HEK293 (cell line): ENCODE data around the gene APLP1.

Experiments used
- CTCF ChIA-PET: fragments of 350-600 bp; formaldehyde crosslinking; extraction: SDS; loops from one replicate; lab custom pipeline; 2021; ENCODE audit warnings: antibody characterized with exemption; lab: Yijun Ruan, JAX
- POLR2A ChIA-PET: fragments of 300-600 bp; formaldehyde crosslinking; extraction: SDS; loops from one replicate; lab custom pipeline; 2020; ENCODE audit warnings: antibody characterized with exemption, inconsistent platforms; lab: Yijun Ruan, JAX
- H3K27ac ChIP-seq: fragments of 200-500 bp; sonication (Bioruptor generic); 2 replicates; pipeline ENCODE4 v1.5.1; 2014; ENCODE audit warnings: low read depth, low read length, control low read depth, inconsistent platforms; ENCODE audit errors: extremely low read depth
- H3K36me3 ChIP-seq, 2 experiments: fragments of 200-500 bp in 1 of 2; sonication (Bioruptor generic) in 1 of 2; 1 replicate in 1 of 2; 2 replicates in 1 of 2; pipeline ENCODE4 v1.5.1; 2014 to 2017; ENCODE audit warnings: inconsistent platforms in 2 of 2, low read length in 2 of 2; ENCODE audit not compliant: control insufficient read depth in 2 of 2, insufficient read depth in 1 of 2
- H3K4me1 ChIP-seq: fragments of 200-500 bp; sonication (Bioruptor generic); 2 replicates; pipeline ENCODE4 v1.5.1; 2014; ENCODE audit warnings: mild to moderate bottlenecking, low read length, inconsistent platforms; ENCODE audit not compliant: control insufficient read depth, insufficient read depth
- H3K4me3 ChIP-seq: 2 replicates; pipeline ENCODE4 v1.5.1; 2011; ENCODE audit warnings: low read depth, mild to moderate bottlenecking, control low read depth, low read length, moderate library complexity
- H3K9me3 ChIP-seq: fragments of 200-500 bp; sonication (Bioruptor generic); 2 replicates; pipeline ENCODE4 v1.5.1; 2014; ENCODE audit warnings: low read depth, low read length, inconsistent platforms; ENCODE audit not compliant: control insufficient read depth, insufficient read depth
- BCL11A ChIP-seq: fragments of 450-650 bp; formaldehyde crosslinking; IDR thresholded peaks from 2 replicates; pipeline ENCODE4 v1.5.1; 2016; ENCODE audit warnings: low read depth, missing biosample characterization, missing genetic modification characterization
- GLI2 ChIP-seq: fragments of 450-650 bp; formaldehyde crosslinking; IDR thresholded peaks from 2 replicates; pipeline ENCODE4; 2017; ENCODE audit warnings: missing biosample characterization, missing genetic modification characterization, low read depth, borderline replicate concordance
- KLF7 ChIP-seq: fragments of 450-650 bp; formaldehyde crosslinking; IDR thresholded peaks from 2 replicates; pipeline ENCODE4 v1.5.1; 2016; ENCODE audit warnings: missing biosample characterization, missing genetic modification characterization, borderline replicate concordance
- PATZ1 ChIP-seq: fragments of 450-650 bp; formaldehyde crosslinking; IDR thresholded peaks from 2 replicates; pipeline ENCODE4 v1.5.1; 2016; ENCODE audit warnings: missing biosample characterization, missing genetic modification characterization
- SALL2 ChIP-seq: fragments of 450-650 bp; formaldehyde crosslinking; IDR thresholded peaks from 2 replicates; pipeline ENCODE4 v1.5.0; 2017; ENCODE audit warnings: missing biosample characterization, mild to moderate bottlenecking, missing genetic modification characterization, borderline replicate concordance
- SP2 ChIP-seq: fragments of 450-650 bp; formaldehyde crosslinking; IDR thresholded peaks from 2 replicates; pipeline ENCODE4 v1.5.1; 2016; ENCODE audit warnings: missing biosample characterization, missing genetic modification characterization
- SP3 ChIP-seq: fragments of 450-650 bp; formaldehyde crosslinking; IDR thresholded peaks from 2 replicates; pipeline ENCODE4 v1.5.1; 2016; ENCODE audit warnings: missing biosample characterization, missing genetic modification characterization
- ZBTB21 ChIP-seq: fragments of 450-650 bp; formaldehyde crosslinking; IDR thresholded peaks from 2 replicates; pipeline ENCODE4 v1.5.1; 2017; ENCODE audit warnings: missing biosample characterization, missing genetic modification characterization
- ZBTB48 ChIP-seq: fragments of 450-650 bp; formaldehyde crosslinking; IDR thresholded peaks from 2 replicates; pipeline ENCODE4 v1.5.1; 2016; ENCODE audit warnings: missing biosample characterization, missing genetic modification characterization
- ZNF16 ChIP-seq: fragments of 450-650 bp; formaldehyde crosslinking; IDR thresholded peaks from 2 replicates; pipeline ENCODE4 v1.5.1; 2016; ENCODE audit warnings: low read depth, missing biosample characterization, missing genetic modification characterization
- ZNF175 ChIP-seq: fragments of 450-650 bp; formaldehyde crosslinking; IDR thresholded peaks from 2 replicates; pipeline ENCODE4 v1.5.1; 2016; ENCODE audit warnings: missing biosample characterization, missing genetic modification characterization
- ZNF2 ChIP-seq: fragments of 450-650 bp; formaldehyde crosslinking; IDR thresholded peaks from 2 replicates; pipeline ENCODE4 v1.5.1; 2016; ENCODE audit warnings: missing biosample characterization, missing genetic modification characterization
- ZNF202 ChIP-seq: fragments of 450-650 bp; formaldehyde crosslinking; IDR thresholded peaks from 2 replicates; pipeline ENCODE4 v1.5.1; 2016; ENCODE audit warnings: missing biosample characterization, missing genetic modification characterization, borderline replicate concordance
- ZNF221 ChIP-seq: fragments of 450-650 bp; formaldehyde crosslinking; IDR thresholded peaks from 2 replicates; pipeline ENCODE4 v1.5.1; 2017; ENCODE audit warnings: missing biosample characterization, missing genetic modification characterization, borderline replicate concordance
- ZNF274 ChIP-seq, 2 experiments: fragments of 200-500 bp in 1 of 2; fragments of 450-650 bp in 1 of 2; sonication (Bioruptor generic) in 1 of 2; formaldehyde crosslinking in 1 of 2; IDR thresholded peaks; 2 replicates each; pipeline versions ENCODE4 v1.5.1 to v1.6.1; 2014 to 2016; ENCODE audit warnings: borderline replicate concordance in 1 of 2, inconsistent platforms in 1 of 2, low read length in 1 of 2, missing biosample characterization in 1 of 2, missing genetic modification characterization in 1 of 2
- ZNF311 ChIP-seq: fragments of 450-650 bp; formaldehyde crosslinking; IDR thresholded peaks from 2 replicates; pipeline ENCODE4 v1.5.1; 2017; ENCODE audit warnings: missing biosample characterization, missing genetic modification characterization, borderline replicate concordance
- ZNF341 ChIP-seq: fragments of 450-650 bp; formaldehyde crosslinking; IDR thresholded peaks from 2 replicates; pipeline ENCODE4; 2016; ENCODE audit warnings: low read depth, missing biosample characterization, missing genetic modification characterization
- ZNF37A ChIP-seq: fragments of 450-650 bp; IDR thresholded peaks from 2 replicates; pipeline ENCODE4 v1.5.1; 2018; ENCODE audit warnings: missing biosample characterization, missing genetic modification characterization
- ZNF391 ChIP-seq: fragments of 450-650 bp; formaldehyde crosslinking; IDR thresholded peaks from 2 replicates; pipeline ENCODE4 v1.5.1; 2016; ENCODE audit warnings: low read depth, missing biosample characterization, missing genetic modification characterization, borderline replicate concordance
- ZNF433 ChIP-seq: fragments of 450-650 bp; formaldehyde crosslinking; IDR thresholded peaks from 2 replicates; pipeline ENCODE4 v1.5.1; 2016; ENCODE audit warnings: missing biosample characterization, missing genetic modification characterization, low read depth
- ZNF514 ChIP-seq: fragments of 450-650 bp; formaldehyde crosslinking; IDR thresholded peaks from 2 replicates; pipeline ENCODE4 v1.5.1; 2016; ENCODE audit warnings: missing biosample characterization, missing genetic modification characterization
- ZNF560 ChIP-seq: fragments of 450-650 bp; formaldehyde crosslinking; IDR thresholded peaks from 2 replicates; pipeline ENCODE4 v1.5.1; 2017; ENCODE audit warnings: missing biosample characterization, missing genetic modification characterization, borderline replicate concordance
- ZNF571 ChIP-seq: fragments of 450-650 bp; formaldehyde crosslinking; IDR thresholded peaks from 2 replicates; pipeline ENCODE4 v1.5.0; 2017; ENCODE audit warnings: missing biosample characterization, missing genetic modification characterization
- ZNF624 ChIP-seq: fragments of 450-650 bp; formaldehyde crosslinking; IDR thresholded peaks from 2 replicates; pipeline ENCODE4 v1.5.1; 2017; ENCODE audit warnings: missing biosample characterization, missing genetic modification characterization
- ZNF639 ChIP-seq: fragments of 450-650 bp; formaldehyde crosslinking; IDR thresholded peaks from 2 replicates; pipeline ENCODE4 v1.5.1; 2016; ENCODE audit warnings: missing biosample characterization, missing genetic modification characterization
- ZNF654 ChIP-seq: fragments of 450-650 bp; formaldehyde crosslinking; IDR thresholded peaks from 2 replicates; pipeline ENCODE4 v1.5.1; 2016; ENCODE audit warnings: low read depth, missing biosample characterization, missing genetic modification characterization
- ZSCAN30 ChIP-seq: fragments of 450-650 bp; IDR thresholded peaks from 2 replicates; pipeline ENCODE4 v1.5.1; 2018; ENCODE audit warnings: missing biosample characterization, mild to moderate bottlenecking, missing genetic modification characterization, moderate library complexity
- TF ChIP-seq, protein P1 (sequence below): fragments of 450-650 bp; formaldehyde crosslinking; IDR thresholded peaks from 2 replicates; pipeline ENCODE4 v1.5.1; 2017; ENCODE audit warnings: missing biosample characterization, mild to moderate bottlenecking, missing genetic modification characterization, moderate library complexity
- TF ChIP-seq, protein P2 (sequence below): fragments of 450-650 bp; formaldehyde crosslinking; IDR thresholded peaks from 2 replicates; pipeline ENCODE4 v1.5.1; 2017; ENCODE audit warnings: missing biosample characterization, missing genetic modification characterization

Gene APLP1

DNA sequence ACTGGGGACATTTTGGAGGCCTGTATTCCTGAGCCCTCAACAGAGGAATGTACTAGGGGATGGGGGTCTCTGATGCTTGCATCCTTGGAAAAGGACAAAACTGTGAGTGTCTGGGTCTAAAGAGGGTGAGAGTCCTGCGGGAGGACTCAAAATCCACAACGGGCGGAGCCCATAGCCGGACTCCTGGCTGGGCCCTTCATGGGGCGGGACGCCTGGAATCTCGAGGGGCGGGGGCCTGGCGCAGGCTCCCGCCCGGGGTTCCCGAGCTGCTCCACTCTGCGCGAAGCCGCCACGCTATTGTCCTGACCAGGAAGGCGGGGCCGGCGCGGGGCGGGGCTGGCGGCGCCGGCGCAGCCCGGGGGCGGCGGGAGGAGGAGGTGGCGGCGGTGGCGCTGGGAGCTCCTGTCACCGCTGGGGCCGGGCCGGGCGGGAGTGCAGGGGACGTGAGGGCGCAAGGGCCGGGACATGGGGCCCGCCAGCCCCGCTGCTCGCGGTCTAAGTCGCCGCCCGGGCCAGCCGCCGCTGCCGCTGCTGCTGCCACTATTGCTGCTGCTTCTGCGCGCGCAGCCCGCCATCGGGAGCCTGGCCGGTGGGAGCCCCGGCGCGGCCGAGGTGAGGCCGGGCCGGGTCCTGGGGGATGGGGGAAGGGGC, at the start of gene APLP1:
Gene APLP1 (plus strand): TSS at position 403 of the 651 bp plus-strand sequence. CDS start 63 bp downstream, at position 466.
- POLR2A ChIA-PET = interaction anchor here (0.6 to 2.8 kb wide), 8 partner anchors 11 to 146 kb away, joined by 3 to 25 read pairs (median 4); partner anchors contain the start of gene ALKBH6
- TF ChIP-seq, protein P1, sequence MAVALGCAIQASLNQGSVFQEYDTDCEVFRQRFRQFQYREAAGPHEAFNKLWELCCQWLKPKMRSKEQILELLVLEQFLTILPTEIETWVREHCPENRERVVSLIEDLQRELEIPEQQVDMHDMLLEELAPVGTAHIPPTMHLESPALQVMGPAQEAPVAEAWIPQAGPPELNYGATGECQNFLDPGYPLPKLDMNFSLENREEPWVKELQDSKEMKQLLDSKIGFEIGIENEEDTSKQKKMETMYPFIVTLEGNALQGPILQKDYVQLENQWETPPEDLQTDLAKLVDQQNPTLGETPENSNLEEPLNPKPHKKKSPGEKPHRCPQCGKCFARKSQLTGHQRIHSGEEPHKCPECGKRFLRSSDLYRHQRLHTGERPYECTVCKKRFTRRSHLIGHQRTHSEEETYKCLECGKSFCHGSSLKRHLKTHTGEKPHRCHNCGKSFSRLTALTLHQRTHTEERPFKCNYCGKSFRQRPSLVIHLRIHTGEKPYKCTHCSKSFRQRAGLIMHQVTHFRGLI = no peak
- TF ChIP-seq ZNF16 (tag by site-specific recombination) (peak; percentile 69; the same call in 1 of the 2 replicates), ZNF433 (tag by site-specific recombination) (no peak), ZBTB48 (tag by site-specific recombination) (no peak), ZNF571 (tag by site-specific recombination) (no peak), ZNF654 (tag by site-specific recombination) (no peak), ZNF274 (IDR thresholded peaks at IDR 0.05; ENCODE audit: low read length) (no peak), ZNF274 (tag by site-specific recombination; IDR thresholded peaks at IDR 0.05; ENCODE audit: borderline replicate concordance) (no peak), GLI2 (tag by site-specific recombination) (no peak), ZNF221 (no peak), ZNF560 (no peak), SALL2 (tag by site-specific recombination) (no peak), BCL11A (tag by site-specific recombination) (no peak), ZNF175 (tag by site-specific recombination) (no peak), ZNF624 (no peak), ZNF37A (no peak), ZNF202 (tag by site-specific recombination) (no peak), SP3 (tag by site-specific recombination) (peak; percentile 60), ZNF391 (tag by site-specific recombination) (no peak), ZNF311 (tag by site-specific recombination) (no peak), ZNF341 (no peak), ZBTB21 (tag by site-specific recombination) (no peak), SP2 (tag by site-specific recombination) (peak; percentile 62), ZNF2 (tag by site-specific recombination) (no peak), PATZ1 (tag by site-specific recombination) (peak; percentile 7; the same call in 1 of the 2 replicates), ZSCAN30 (tag by site-specific recombination) (0 out of 2 replicates have a peak, but pooled peaks have one; percentile 58), KLF7 (tag by site-specific recombination) (0 out of 2 replicates have a peak, but pooled peaks have one; percentile 5), ZNF514 (tag by site-specific recombination) (no peak), ZNF639 (tag by site-specific recombination) (no peak)
- TF ChIP-seq, protein P2, sequence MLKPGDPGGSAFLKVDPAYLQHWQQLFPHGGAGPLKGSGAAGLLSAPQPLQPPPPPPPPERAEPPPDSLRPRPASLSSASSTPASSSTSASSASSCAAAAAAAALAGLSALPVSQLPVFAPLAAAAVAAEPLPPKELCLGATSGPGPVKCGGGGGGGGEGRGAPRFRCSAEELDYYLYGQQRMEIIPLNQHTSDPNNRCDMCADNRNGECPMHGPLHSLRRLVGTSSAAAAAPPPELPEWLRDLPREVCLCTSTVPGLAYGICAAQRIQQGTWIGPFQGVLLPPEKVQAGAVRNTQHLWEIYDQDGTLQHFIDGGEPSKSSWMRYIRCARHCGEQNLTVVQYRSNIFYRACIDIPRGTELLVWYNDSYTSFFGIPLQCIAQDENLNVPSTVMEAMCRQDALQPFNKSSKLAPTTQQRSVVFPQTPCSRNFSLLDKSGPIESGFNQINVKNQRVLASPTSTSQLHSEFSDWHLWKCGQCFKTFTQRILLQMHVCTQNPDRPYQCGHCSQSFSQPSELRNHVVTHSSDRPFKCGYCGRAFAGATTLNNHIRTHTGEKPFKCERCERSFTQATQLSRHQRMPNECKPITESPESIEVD (tag by site-specific recombination) = no peak

More for the DNA sequence above, at the start of gene APLP1:
- H3K27ac ChIP-seq = peak within 1 kb of the TSS; percentile 34; the same call in 1 of the 2 replicates
- peaks cover 16% of the 10 kb centered on the region for H3K4me1 ChIP-seq
- H3K9me3 ChIP-seq = no peaks in the 10 kb centered on the region
- H3K36me3 ChIP-seq = peaks cover 0 to 4% of the 10 kb centered on the region in 2 experiments; a peak in 1 of 3 replicates
- H3K4me3 ChIP-seq = peak within 1 kb of the TSS; percentile 27
- CTCF ChIA-PET = interaction anchor here (0.6 to 3.2 kb wide), 9 partner anchors 9 to 371 kb away, joined by 3 to 12 read pairs (median 4); partner anchors contain the start of gene NPHS1
